Mucosa of stomach (tissue), 1 donor: ENCODE results near the gene SLC25A52.
A peak's percentile ranks its signal among the peaks of the same experiment; 100 is the strongest.
"Not testable (repeated sequence)": the region's sequence is repeated elsewhere in the genome, so short reads cannot be mapped to it uniquely, and the experiment has no call there.

Source experiments
- H3K27me3 ChIP-seq: one replicate; pipeline ENCODE4 v1.7.0; 2013; ENCODE audit warnings: mild to moderate bottlenecking, low read length; ENCODE audit not compliant: control insufficient read depth, insufficient read depth
- H3K36me3 ChIP-seq: one replicate; pipeline ENCODE4 v1.7.0; 2013; ENCODE audit warnings: low read length; ENCODE audit not compliant: control insufficient read depth, insufficient read depth
- H3K4me1 ChIP-seq: one replicate; pipeline ENCODE4 v1.7.0; 2013; ENCODE audit warnings: mild to moderate bottlenecking, low read length; ENCODE audit not compliant: control insufficient read depth, insufficient read depth
- H3K4me3 ChIP-seq: one replicate; pipeline ENCODE4 v1.7.0; 2013; ENCODE audit warnings: low read length
- H3K9ac ChIP-seq: one replicate; pipeline ENCODE4 v1.7.0; 2013; ENCODE audit warnings: mild to moderate bottlenecking, low read length, moderate library complexity
- H3K9me3 ChIP-seq: one replicate; pipeline ENCODE4 v1.7.0; 2013; ENCODE audit warnings: mild to moderate bottlenecking, low read length, moderate library complexity; ENCODE audit not compliant: control insufficient read depth
- donor health status: Pancreatic carcinoma.

SLC25A52 gene

GRCh38 chr18:31738460-31739407, 21.9 kb downstream of the SLC25A52 start:
- H3K4me1 ChIP-seq: no peaks in the 10 kb centered on the region
- no peaks in the 10 kb centered on the region for H3K36me3 ChIP-seq
- H3K4me3 ChIP-seq: no peak overlapping the region
- H3K27me3 ChIP-seq: no peaks in the 10 kb centered on the region
- H3K9ac ChIP-seq: no peak overlapping the region
- H3K9me3 ChIP-seq: no peaks in the 10 kb centered on the region

GRCh38 chr18:31736630-31737029, 24.1 kb downstream of the SLC25A52 start:
- Histone ChIP-seq H3K9me3 (no peaks in the 10 kb centered on the region), H3K27me3 (no peaks in the 10 kb centered on the region), H3K4me3 (no peak overlapping the region), H3K9ac (no peak overlapping the region), H3K4me1 (no peaks in the 10 kb centered on the region), H3K36me3 (no peaks in the 10 kb centered on the region)

GRCh38 chr18:31731628-31732027, 29.1 kb downstream of the SLC25A52 start:
- no peaks in the 10 kb centered on the region for H3K4me1 ChIP-seq
- H3K9me3 ChIP-seq: no peaks in the 10 kb centered on the region
- no peak overlapping the region for H3K9ac ChIP-seq
- no peak overlapping the region for H3K4me3 ChIP-seq
- H3K36me3 ChIP-seq: no peaks in the 10 kb centered on the region
- no peaks in the 10 kb centered on the region for H3K27me3 ChIP-seq

GRCh38 chr18:31729196-31729595, 31.5 kb downstream of the SLC25A52 start:
- not testable (repeated sequence) for H3K4me1 ChIP-seq, H3K9ac ChIP-seq, H3K4me3 ChIP-seq, H3K9me3 ChIP-seq, H3K27me3 ChIP-seq, H3K36me3 ChIP-seq

- H3K27me3 ChIP-seq: no peaks in the 10 kb centered on the region
- no peaks in the 10 kb centered on the region for H3K36me3 ChIP-seq
- H3K4me3 ChIP-seq: peak overlapping the region; percentile 26
- H3K4me1 ChIP-seq: peaks cover 10% of the 10 kb centered on the region
- H3K9me3 ChIP-seq: no peaks in the 10 kb centered on the region
- H3K9ac ChIP-seq: peak overlapping the region; percentile 52
Observed at GRCh38 chr18:31723990-31724711, 36.5 kb downstream of the SLC25A52 start.

- H3K36me3 ChIP-seq: no peaks in the 10 kb centered on the region
- H3K4me3 ChIP-seq: no peak overlapping the region
- peaks cover 10% of the 10 kb centered on the region for H3K4me1 ChIP-seq
- H3K9ac ChIP-seq: no peak overlapping the region
- H3K9me3 ChIP-seq: no peaks in the 10 kb centered on the region
- no peaks in the 10 kb centered on the region for H3K27me3 ChIP-seq
Observed at GRCh38 chr18:31723639-31723989, 37.1 kb downstream of the SLC25A52 start.

- H3K36me3 ChIP-seq: no peaks in the 10 kb centered on the region
- H3K9ac ChIP-seq: no peak overlapping the region
- H3K27me3 ChIP-seq: no peaks in the 10 kb centered on the region
- H3K9me3 ChIP-seq: no peaks in the 10 kb centered on the region
- H3K4me3 ChIP-seq: no peak overlapping the region
- peaks cover 10% of the 10 kb centered on the region for H3K4me1 ChIP-seq
Observed at GRCh38 chr18:31722369-31722957, 38.2 kb downstream of the SLC25A52 start.

- no peak overlapping the region for H3K4me3 ChIP-seq
- H3K36me3 ChIP-seq: no peaks in the 10 kb centered on the region
- H3K9ac ChIP-seq: no peak overlapping the region
- peaks cover 10% of the 10 kb centered on the region for H3K4me1 ChIP-seq
- no peaks in the 10 kb centered on the region for H3K27me3 ChIP-seq
- no peaks in the 10 kb centered on the region for H3K9me3 ChIP-seq
Observed at GRCh38 chr18:31721601-31722000, 39.1 kb downstream of the SLC25A52 start.

GRCh38 chr18:31720867-31721266, 39.8 kb downstream of the SLC25A52 start:
- Histone ChIP-seq H3K4me1 (peaks cover 10% of the 10 kb centered on the region), H3K9ac (no peak overlapping the region), H3K36me3 (no peaks in the 10 kb centered on the region), H3K9me3 (no peaks in the 10 kb centered on the region), H3K4me3 (no peak overlapping the region), H3K27me3 (no peaks in the 10 kb centered on the region)

GRCh38 chr18:31719363-31720006, 41.2 kb downstream of the SLC25A52 start:
- H3K9ac ChIP-seq: no peak overlapping the region
- no peaks in the 10 kb centered on the region for H3K36me3 ChIP-seq
- no peaks in the 10 kb centered on the region for H3K9me3 ChIP-seq
- no peaks in the 10 kb centered on the region for H3K27me3 ChIP-seq
- H3K4me3 ChIP-seq: no peak overlapping the region
- H3K4me1 ChIP-seq: peaks cover 5% of the 10 kb centered on the region

- no peaks in the 10 kb centered on the region for H3K27me3 ChIP-seq
- H3K36me3 ChIP-seq: no peaks in the 10 kb centered on the region
- H3K9me3 ChIP-seq: no peaks in the 10 kb centered on the region
- no peaks in the 10 kb centered on the region for H3K4me1 ChIP-seq
- no peak overlapping the region for H3K4me3 ChIP-seq
- H3K9ac ChIP-seq: no peak overlapping the region
Observed at GRCh38 chr18:31718386-31718785, 42.3 kb downstream of the SLC25A52 start.

- H3K4me3 ChIP-seq: no peak overlapping the region
- H3K27me3 ChIP-seq: no peaks in the 10 kb centered on the region
- no peaks in the 10 kb centered on the region for H3K4me1 ChIP-seq
- no peaks in the 10 kb centered on the region for H3K9me3 ChIP-seq
- H3K9ac ChIP-seq: no peak overlapping the region
- no peaks in the 10 kb centered on the region for H3K36me3 ChIP-seq
Observed at GRCh38 chr18:31716362-31716761, 44.3 kb downstream of the SLC25A52 start.
